ENCODE results near the gene CFAP57.
"Not testable (repeated sequence)": the region's sequence is repeated elsewhere in the genome, so short reads cannot be mapped to it uniquely, and the experiment has no call there.

Gene CFAP57

DNA sequence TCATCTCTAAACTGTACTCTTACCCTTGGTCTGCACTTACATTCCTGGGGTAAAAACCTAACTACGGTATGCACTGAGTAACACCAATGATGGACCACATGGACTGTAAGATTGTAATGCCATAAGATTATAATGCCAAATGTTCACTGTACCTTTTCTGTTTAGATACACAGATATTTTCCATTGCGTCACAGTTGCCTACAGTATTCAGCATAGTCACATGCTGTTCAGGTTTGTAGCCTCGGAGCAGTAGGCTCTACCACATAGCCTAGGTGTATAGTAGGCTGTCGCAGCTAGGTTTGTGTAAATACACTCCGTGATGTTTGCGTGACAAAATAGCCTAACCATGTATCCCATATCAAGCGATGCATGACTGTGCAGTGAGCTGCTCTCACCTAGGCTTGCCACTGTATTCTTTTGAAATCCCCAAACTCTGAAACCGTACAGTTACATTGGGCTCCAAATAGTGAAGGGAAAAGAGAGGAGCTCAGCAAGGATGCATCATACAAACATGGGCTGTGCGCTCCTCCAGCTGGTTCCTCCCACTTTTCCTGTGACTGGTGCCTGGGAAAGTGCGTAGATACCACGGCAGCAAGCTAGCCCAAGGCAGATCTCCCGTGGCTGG is 35.2 kb downstream of the CFAP57 start:
- DNase-seq (ENCODE audit: extremely low read depth, low read depth) = no peak
- TF ChIP-seq, protein P1, sequence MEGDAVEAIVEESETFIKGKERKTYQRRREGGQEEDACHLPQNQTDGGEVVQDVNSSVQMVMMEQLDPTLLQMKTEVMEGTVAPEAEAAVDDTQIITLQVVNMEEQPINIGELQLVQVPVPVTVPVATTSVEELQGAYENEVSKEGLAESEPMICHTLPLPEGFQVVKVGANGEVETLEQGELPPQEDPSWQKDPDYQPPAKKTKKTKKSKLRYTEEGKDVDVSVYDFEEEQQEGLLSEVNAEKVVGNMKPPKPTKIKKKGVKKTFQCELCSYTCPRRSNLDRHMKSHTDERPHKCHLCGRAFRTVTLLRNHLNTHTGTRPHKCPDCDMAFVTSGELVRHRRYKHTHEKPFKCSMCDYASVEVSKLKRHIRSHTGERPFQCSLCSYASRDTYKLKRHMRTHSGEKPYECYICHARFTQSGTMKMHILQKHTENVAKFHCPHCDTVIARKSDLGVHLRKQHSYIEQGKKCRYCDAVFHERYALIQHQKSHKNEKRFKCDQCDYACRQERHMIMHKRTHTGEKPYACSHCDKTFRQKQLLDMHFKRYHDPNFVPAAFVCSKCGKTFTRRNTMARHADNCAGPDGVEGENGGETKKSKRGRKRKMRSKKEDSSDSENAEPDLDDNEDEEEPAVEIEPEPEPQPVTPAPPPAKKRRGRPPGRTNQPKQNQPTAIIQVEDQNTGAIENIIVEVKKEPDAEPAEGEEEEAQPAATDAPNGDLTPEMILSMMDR (IDR thresholded peaks at IDR 0.05; ENCODE audit: low read depth, low read length) = no peak

- not testable (repeated sequence) for DNase-seq (ENCODE audit: extremely low read depth, low read depth)
These were observed 36.1 kb downstream of the CFAP57 start for GRCh38 chr1:43208277-43208676.

- TF ChIP-seq, protein P1 (IDR thresholded peaks at IDR 0.05; ENCODE audit: low read depth, low read length) = no peak
- no peak for DNase-seq (ENCODE audit: extremely low read depth, low read depth)
These were observed 42.6 kb downstream of the CFAP57 start for GRCh38 chr1:43214501-43215444.

- TF ChIP-seq, protein P1 (IDR thresholded peaks at IDR 0.05; ENCODE audit: low read depth, low read length) = no peak
- DNase-seq (ENCODE audit: extremely low read depth, low read depth) = no peak
These were observed 45.6 kb downstream of the CFAP57 start for GRCh38 chr1:43217747-43218146.

DNA sequence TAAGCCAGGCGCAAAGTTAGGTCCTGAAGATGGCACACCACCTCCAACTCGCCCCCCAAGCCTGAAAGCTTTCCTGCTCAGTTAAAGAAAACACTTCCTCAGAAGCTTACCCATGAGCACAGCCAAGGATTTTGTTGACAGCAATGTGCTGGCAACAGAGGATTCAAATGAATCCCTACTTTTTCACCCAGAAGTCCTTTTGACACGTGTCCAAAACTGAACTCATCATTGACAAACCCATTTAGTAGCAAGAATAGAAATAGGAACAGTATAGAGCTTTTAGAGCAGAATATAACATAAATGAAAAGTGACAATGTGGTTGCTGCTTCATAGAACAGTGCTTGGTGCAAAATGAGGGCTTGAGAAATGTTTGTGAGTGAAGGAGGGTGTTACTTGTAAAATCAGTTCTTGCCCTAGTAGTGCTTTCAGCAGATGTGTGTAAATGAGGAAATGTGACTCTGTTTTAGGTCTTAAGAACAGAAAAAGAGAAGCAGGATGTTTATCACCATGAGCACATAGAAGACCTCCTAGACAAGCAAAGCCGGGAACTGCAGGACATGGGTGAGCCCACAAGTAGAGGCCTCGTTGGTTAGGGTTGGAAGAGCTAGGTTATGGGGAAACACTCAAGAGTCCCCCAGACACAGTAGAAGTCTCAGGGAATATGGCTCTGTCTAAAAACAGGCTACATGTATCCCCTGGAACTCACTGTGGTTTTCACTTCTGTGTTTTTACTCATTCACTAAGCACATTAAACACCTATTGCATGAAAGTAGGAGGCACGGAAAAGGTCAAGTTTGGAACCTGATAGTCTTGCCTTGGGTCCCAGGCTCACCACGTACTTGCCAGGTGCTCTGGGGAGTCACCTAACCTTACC is 49.0 kb downstream of the CFAP57 start:
- DNase-seq (ENCODE audit: extremely low read depth, low read depth) = no peak

GRCh38 chr1:43221797-43222196 is 49.7 kb downstream of the CFAP57 start:
- TF ChIP-seq, protein P1 (IDR thresholded peaks at IDR 0.05; ENCODE audit: low read depth, low read length) = no peak
- no peak for DNase-seq (ENCODE audit: extremely low read depth, low read depth)

More for the DNA sequence above, 49.0 kb downstream of the CFAP57 start:
- TF ChIP-seq, protein P1 (IDR thresholded peaks at IDR 0.05; ENCODE audit: low read depth, low read length) = no peak

GRCh38 chr1:43222879-43223278 is 50.7 kb downstream of the CFAP57 start:
- TF ChIP-seq, protein P1 (IDR thresholded peaks at IDR 0.05; ENCODE audit: low read depth, low read length) = no peak
- no peak for DNase-seq (ENCODE audit: extremely low read depth, low read depth)

All from AG09319 (cell line).